HCT116 (cell line): ENCODE results near the gene GPR45. TPM values are rescaled to one million over a fixed set of nuclear protein-coding genes. Genes with fewer than 3 reads are reported as not detected.

ENCODE experiments used
- ATAC-seq: fragments of 200-7000 bp; cut with Tn5 transposase; 2 replicates; pipeline ENCODE4 v1.9.1; 2020; ENCODE audit warnings: mild to moderate bottlenecking, moderate library complexity
- BruUV-seq: library from RNA; stranded (reverse); fragments of 400-500 nt; replicated peaks from 2 replicates; lab custom pipeline; 2021; lab: Mats Ljungman, UMichigan
- CTCF ChIA-PET: fragments of 300-600 bp; sonication (Branson Sonifier 250); formaldehyde crosslinking; loops from one replicate; lab custom pipeline; 2021; ENCODE audit warnings: antibody characterized with exemption; lab: Charles Lee
- POLR2A ChIA-PET: fragments of 300-600, 350-600 bp; sonication (Branson Sonifier 250); formaldehyde crosslinking; loops from one replicate; lab custom pipeline; 2021; ENCODE audit warnings: antibody characterized with exemption; lab: Charles Lee
- RAD21 ChIA-PET, 2 experiments: fragments of 300-600 bp; sonication (Branson Sonifier 250); formaldehyde crosslinking; loops; one replicate each; lab custom pipeline; 2023; ENCODE audit warnings: low total read pairs in 2 of 2; ENCODE audit not compliant: uncharacterized antibody in 2 of 2, unreplicated experiment in 2 of 2, low non-redundant PET in 1 of 2; lab: Charles Lee
- DNase-seq: peaks from one replicate; pipeline ENCODE4 v3.0.0-alpha.2; 2010; ENCODE audit warnings: low read depth, low spot score
- H2AFZ ChIP-seq: fragments of 200-600 bp; shearing (Covaris generic), sonication (generic); 2 replicates; pipeline ENCODE4 v1.6.1; 2017; ENCODE audit warnings: low read depth, mixed run types, mixed read lengths, antibody characterized with exemption, low read length; ENCODE audit not compliant: poor library complexity, severe bottlenecking
- H3K27ac ChIP-seq: 2 replicates; pipeline ENCODE4 v1.5.1; 2012; ENCODE audit warnings: low read depth, low read length
- H3K27me3 ChIP-seq: fragments of 200-600 bp; sonication (generic); 2 replicates; pipeline ENCODE4 v1.6.1; 2016; ENCODE audit warnings: mixed run types, low read length, mixed read lengths; ENCODE audit not compliant: insufficient read depth
- H3K36me3 ChIP-seq, 2 experiments: fragments of 200-500 bp in 1 of 2; fragments of 200-600 bp in 1 of 2; sonication (Bioruptor generic) in 1 of 2; sonication (generic) in 1 of 2; 2 replicates each; pipeline versions ENCODE4 v1.5.1 to v1.6.1; 2014 to 2016; ENCODE audit warnings: low read length in 2 of 2, inconsistent platforms in 1 of 2, mixed read lengths in 1 of 2, mixed run types in 1 of 2; ENCODE audit not compliant: insufficient read depth in 2 of 2, control insufficient read depth in 1 of 2
- H3K4me1 ChIP-seq, 2 experiments: fragments of 200-600 bp in 1 of 2; sonication (generic) in 1 of 2; 2 replicates each; pipeline versions ENCODE4 v1.5.1 to v1.6.1; 2012 to 2017; ENCODE audit warnings: low read length in 2 of 2, inconsistent platforms in 1 of 2, mild to moderate bottlenecking in 1 of 2, mixed read lengths in 1 of 2, mixed run types in 1 of 2, moderate library complexity in 1 of 2; ENCODE audit not compliant: insufficient read depth in 2 of 2, control insufficient read depth in 1 of 2
- H3K4me2 ChIP-seq: fragments of 200-600 bp; sonication (generic); 2 replicates; pipeline ENCODE4 v1.6.1; 2017; ENCODE audit warnings: mixed run types, low read length, mixed read lengths
- H3K4me3 ChIP-seq, 2 experiments: fragments of 200-600 bp in 1 of 2; sonication (generic) in 1 of 2; replicated peaks in 1 of 2; 2 replicates each; pipeline ENCODE4 v1.5.1; 2011 to 2016; ENCODE audit warnings: low read length in 2 of 2, control low read depth in 1 of 2, low read depth in 1 of 2, mild to moderate bottlenecking in 1 of 2, mixed read lengths in 1 of 2, mixed run types in 1 of 2
- H3K79me2 ChIP-seq: fragments of 200-600 bp; sonication (generic); 2 replicates; pipeline ENCODE4 v1.6.1; 2017; ENCODE audit warnings: mild to moderate bottlenecking, mixed run types, low read length, moderate library complexity, mixed read lengths; ENCODE audit not compliant: insufficient read depth
- H3K9ac ChIP-seq: fragments of 200-600 bp; sonication (generic); 2 replicates; pipeline ENCODE4 v1.6.1; 2016; ENCODE audit warnings: low read length, mixed read lengths
- H3K9me2 ChIP-seq: fragments of 200-600 bp; sonication (generic), shearing (Covaris generic); 2 replicates; pipeline ENCODE4 v1.6.1; 2017; ENCODE audit warnings: mixed run types, mild to moderate bottlenecking, moderate library complexity; ENCODE audit not compliant: insufficient read depth
- H3K9me3 ChIP-seq, 2 experiments: fragments of 200-500 bp in 1 of 2; fragments of 200-600 bp in 1 of 2; sonication (Bioruptor generic) in 1 of 2; sonication (generic) in 1 of 2; 2 replicates each; pipeline ENCODE4 v1.6.1; 2014 to 2017; ENCODE audit warnings: low read length in 2 of 2, mixed read lengths in 2 of 2, inconsistent platforms in 1 of 2, low read depth in 1 of 2, mild to moderate bottlenecking in 1 of 2, mixed run types in 1 of 2, moderate library complexity in 1 of 2; ENCODE audit not compliant: control insufficient read depth in 1 of 2, insufficient read depth in 1 of 2
- H4K20me1 ChIP-seq: fragments of 200-600 bp; sonication (generic), shearing (Covaris generic); 2 replicates; pipeline ENCODE4 v1.6.1; 2017; ENCODE audit warnings: mixed run types, mild to moderate bottlenecking, moderate library complexity; ENCODE audit not compliant: insufficient read depth
- CEBPB ChIP-seq: IDR thresholded peaks from 2 replicates; pipeline ENCODE4 v1.6.1; 2012; ENCODE audit warnings: low read depth
- EGR1 ChIP-seq: IDR thresholded peaks from 2 replicates; pipeline ENCODE4 v1.6.1; 2012; ENCODE audit warnings: low read depth
- ELF1 ChIP-seq: IDR thresholded peaks from 2 replicates; pipeline ENCODE4 v1.6.1; 2012; ENCODE audit warnings: low read depth, borderline replicate concordance
- EZH2 ChIP-seq: fragments of 200-600 bp; sonication (generic); IDR thresholded peaks from 2 replicates; pipeline ENCODE4 v1.6.1; 2017; ENCODE audit warnings: antibody characterized with exemption, mixed run types
- POLR2AphosphoS5 ChIP-seq: IDR thresholded peaks from 2 replicates; pipeline ENCODE4 v1.6.1; 2011; ENCODE audit warnings: mild to moderate bottlenecking, low read depth, low read length, moderate library complexity
- RAD21 ChIP-seq: IDR thresholded peaks from 2 replicates; pipeline ENCODE4 v1.6.1; 2012; ENCODE audit warnings: low read depth, mild to moderate bottlenecking
- SP1 ChIP-seq: IDR thresholded peaks from 2 replicates; pipeline ENCODE4 v1.6.1; 2012; ENCODE audit warnings: low read depth
- YY1 ChIP-seq: IDR thresholded peaks from 2 replicates; pipeline ENCODE4 v1.6.1; 2011; ENCODE audit warnings: low read length, low read depth, moderate library complexity, mild to moderate bottlenecking; ENCODE audit not compliant: insufficient replicate concordance; ENCODE audit errors: extremely low read depth
- ZFX ChIP-seq: fragments of 450-650 bp; IDR thresholded peaks from 2 replicates; pipeline ENCODE4 v1.6.1; 2017
- intact Hi-C: fragments of 100-400 bp; cut with micrococcal nuclease; formaldehyde crosslinking; loops from 2 replicates; pipeline ENCODE4 v1.10.0; 2022
- total RNA-seq: library from RNA; stranded (reverse); gene quantifications from one replicate; pipeline ENCODE4 v1.2.1, GENCODE V29; 2021; ENCODE audit not compliant: unreplicated experiment
- TF ChIP-seq, protein P1 (sequence below): IDR thresholded peaks from 2 replicates; pipeline ENCODE4 v1.6.1; 2012
- TF ChIP-seq, protein P2 (sequence below): IDR thresholded peaks from 2 replicates; pipeline ENCODE4 v1.6.1; 2012; ENCODE audit warnings: low read depth
- TF ChIP-seq, protein P3 (sequence below), 3 experiments: fragments of 200-600 bp in 1 of 3; sonication (generic) in 1 of 3; IDR thresholded peaks in 2 of 3; conservative IDR thresholded peaks in 1 of 3; 2 replicates each; pipeline ENCODE4 v1.5.1; 2012 to 2017; ENCODE audit warnings: low read depth in 2 of 3, low read length in 2 of 3, antibody characterized with exemption in 1 of 3, borderline replicate concordance in 1 of 3, control low read depth in 1 of 3, mild to moderate bottlenecking in 1 of 3, mixed read lengths in 1 of 3, mixed run types in 1 of 3, moderate library complexity in 1 of 3; ENCODE audit not compliant: insufficient read depth in 1 of 3
- TF ChIP-seq, protein P4 (sequence below): IDR thresholded peaks from 2 replicates; pipeline ENCODE4 v1.6.1; 2012

The GPR45 gene
- total RNA-seq, 1 experiment from 2014 or later = 0.30 TPM

DNA sequence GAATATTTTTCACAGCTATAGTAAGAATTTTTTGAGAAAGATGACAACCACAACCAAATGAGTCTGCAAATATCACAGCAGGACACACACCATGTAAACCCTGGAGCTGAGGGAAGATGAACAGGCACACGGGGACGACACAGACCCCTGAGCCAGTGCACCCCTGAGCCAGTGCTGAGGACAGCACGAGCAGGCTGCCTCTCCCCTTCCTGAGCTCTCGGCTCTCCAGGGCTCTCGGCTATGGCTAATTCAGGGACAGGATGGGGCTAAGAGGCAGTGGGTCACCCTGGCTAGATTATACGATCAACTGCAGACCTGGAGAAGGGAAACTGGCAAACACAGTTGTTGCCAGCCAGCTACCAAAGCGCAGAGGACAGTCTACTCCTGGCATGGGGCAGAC, 46.6 kb downstream of the GPR45 start (continued):
- TF ChIP-seq EGR1 = no peak

DNA sequence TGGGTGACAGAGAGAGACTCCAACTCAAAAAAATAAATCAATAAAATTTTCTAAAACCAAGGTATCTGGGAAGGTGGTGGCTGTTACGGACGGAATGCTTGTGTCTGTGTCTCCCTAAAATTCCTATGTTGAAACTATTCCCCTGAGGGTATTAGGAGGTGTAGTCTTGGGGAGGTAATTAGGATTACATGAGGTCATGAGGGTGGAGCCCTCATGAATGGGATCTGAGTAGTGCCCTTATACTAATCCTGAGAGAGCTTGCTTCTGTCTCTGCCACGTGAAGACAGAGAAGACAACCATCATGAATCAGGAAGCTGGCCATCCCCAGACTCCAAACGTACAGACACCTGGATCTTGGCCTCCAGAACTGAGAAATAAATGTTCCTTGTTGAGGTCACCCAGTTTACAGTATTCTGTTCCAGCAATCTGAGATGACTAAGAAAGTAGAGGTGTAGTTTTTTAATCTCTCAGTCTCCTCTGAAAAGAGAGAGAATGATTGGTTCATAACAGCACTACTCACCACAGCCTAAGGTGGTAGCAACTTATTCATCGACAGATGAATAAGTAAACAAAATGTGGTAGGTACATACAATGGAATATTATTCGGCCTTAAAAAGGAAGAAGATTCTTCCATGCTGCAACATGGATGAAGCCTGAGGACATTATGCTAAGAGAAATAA, 49.6 kb downstream of the GPR45 start:
- no peak for TF ChIP-seq ZFX
- no peak for TF ChIP-seq POLR2AphosphoS5
- TF ChIP-seq, protein P1, sequence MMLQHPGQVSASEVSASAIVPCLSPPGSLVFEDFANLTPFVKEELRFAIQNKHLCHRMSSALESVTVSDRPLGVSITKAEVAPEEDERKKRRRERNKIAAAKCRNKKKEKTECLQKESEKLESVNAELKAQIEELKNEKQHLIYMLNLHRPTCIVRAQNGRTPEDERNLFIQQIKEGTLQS = no peak
- TF ChIP-seq ELF1 = no peak
- TF ChIP-seq, protein P2, sequence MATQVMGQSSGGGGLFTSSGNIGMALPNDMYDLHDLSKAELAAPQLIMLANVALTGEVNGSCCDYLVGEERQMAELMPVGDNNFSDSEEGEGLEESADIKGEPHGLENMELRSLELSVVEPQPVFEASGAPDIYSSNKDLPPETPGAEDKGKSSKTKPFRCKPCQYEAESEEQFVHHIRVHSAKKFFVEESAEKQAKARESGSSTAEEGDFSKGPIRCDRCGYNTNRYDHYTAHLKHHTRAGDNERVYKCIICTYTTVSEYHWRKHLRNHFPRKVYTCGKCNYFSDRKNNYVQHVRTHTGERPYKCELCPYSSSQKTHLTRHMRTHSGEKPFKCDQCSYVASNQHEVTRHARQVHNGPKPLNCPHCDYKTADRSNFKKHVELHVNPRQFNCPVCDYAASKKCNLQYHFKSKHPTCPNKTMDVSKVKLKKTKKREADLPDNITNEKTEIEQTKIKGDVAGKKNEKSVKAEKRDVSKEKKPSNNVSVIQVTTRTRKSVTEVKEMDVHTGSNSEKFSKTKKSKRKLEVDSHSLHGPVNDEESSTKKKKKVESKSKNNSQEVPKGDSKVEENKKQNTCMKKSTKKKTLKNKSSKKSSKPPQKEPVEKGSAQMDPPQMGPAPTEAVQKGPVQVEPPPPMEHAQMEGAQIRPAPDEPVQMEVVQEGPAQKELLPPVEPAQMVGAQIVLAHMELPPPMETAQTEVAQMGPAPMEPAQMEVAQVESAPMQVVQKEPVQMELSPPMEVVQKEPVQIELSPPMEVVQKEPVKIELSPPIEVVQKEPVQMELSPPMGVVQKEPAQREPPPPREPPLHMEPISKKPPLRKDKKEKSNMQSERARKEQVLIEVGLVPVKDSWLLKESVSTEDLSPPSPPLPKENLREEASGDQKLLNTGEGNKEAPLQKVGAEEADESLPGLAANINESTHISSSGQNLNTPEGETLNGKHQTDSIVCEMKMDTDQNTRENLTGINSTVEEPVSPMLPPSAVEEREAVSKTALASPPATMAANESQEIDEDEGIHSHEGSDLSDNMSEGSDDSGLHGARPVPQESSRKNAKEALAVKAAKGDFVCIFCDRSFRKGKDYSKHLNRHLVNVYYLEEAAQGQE = no peak
- no peak for TF ChIP-seq YY1
- TF ChIP-seq, protein P3, sequence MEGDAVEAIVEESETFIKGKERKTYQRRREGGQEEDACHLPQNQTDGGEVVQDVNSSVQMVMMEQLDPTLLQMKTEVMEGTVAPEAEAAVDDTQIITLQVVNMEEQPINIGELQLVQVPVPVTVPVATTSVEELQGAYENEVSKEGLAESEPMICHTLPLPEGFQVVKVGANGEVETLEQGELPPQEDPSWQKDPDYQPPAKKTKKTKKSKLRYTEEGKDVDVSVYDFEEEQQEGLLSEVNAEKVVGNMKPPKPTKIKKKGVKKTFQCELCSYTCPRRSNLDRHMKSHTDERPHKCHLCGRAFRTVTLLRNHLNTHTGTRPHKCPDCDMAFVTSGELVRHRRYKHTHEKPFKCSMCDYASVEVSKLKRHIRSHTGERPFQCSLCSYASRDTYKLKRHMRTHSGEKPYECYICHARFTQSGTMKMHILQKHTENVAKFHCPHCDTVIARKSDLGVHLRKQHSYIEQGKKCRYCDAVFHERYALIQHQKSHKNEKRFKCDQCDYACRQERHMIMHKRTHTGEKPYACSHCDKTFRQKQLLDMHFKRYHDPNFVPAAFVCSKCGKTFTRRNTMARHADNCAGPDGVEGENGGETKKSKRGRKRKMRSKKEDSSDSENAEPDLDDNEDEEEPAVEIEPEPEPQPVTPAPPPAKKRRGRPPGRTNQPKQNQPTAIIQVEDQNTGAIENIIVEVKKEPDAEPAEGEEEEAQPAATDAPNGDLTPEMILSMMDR (IDR thresholded peaks at IDR 0.05 in 2 of 3, conservative IDR thresholded peaks at IDR 0.05 in 1 of 3; ENCODE audit: borderline replicate concordance in 1 of 3, insufficient read depth in 1 of 3, low read depth in 2 of 3, low read length in 2 of 3) = no peak
- TF ChIP-seq, protein P4, sequence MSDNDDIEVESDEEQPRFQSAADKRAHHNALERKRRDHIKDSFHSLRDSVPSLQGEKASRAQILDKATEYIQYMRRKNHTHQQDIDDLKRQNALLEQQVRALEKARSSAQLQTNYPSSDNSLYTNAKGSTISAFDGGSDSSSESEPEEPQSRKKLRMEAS = no peak
- TF ChIP-seq SP1 = no peak
- TF ChIP-seq RAD21 = no peak
- TF ChIP-seq EGR1 = no peak
- no peak for TF ChIP-seq EZH2
- no peak for TF ChIP-seq CEBPB
- TF ChIP-seq, all 23 proteins: peak for 0
- Histone ChIP-seq H2AFZ (no peak overlapping the region), H3K4me2 (no peak overlapping the region), H3K79me2 (no peaks in the 10 kb centered on the region), H3K27me3 (no peaks in the 10 kb centered on the region), H4K20me1 (no peaks in the 10 kb centered on the region), H3K36me3 (peaks cover 7 to 9% of the 10 kb centered on the region in 2 experiments; a peak in 2 of 4 replicates), H3K27ac (no peak overlapping the region), H3K9me2 (no peaks in the 10 kb centered on the region), H3K9me3 (no peaks in the 10 kb centered on the region), H3K9ac (no peak overlapping the region), H3K4me1 (no peaks in the 10 kb centered on the region), H3K4me3 (no peak overlapping the region)
- BruUV-seq = no TSS peak
- POLR2A ChIA-PET = no interaction called here
- CTCF ChIA-PET = no interaction called here
- RAD21 ChIA-PET = no interaction called here
- intact Hi-C loops = no loop called here
- DNase-seq (no peak), ATAC-seq (no peak)
